ENCODE data around the gene PIGX. TPM values are rescaled to one million over a fixed set of nuclear protein-coding genes. Genes with fewer than 3 reads are reported as not detected.

Gene PIGX
- total RNA-seq, 1 donor from 2014 or later: 20.1 TPM

DNA sequence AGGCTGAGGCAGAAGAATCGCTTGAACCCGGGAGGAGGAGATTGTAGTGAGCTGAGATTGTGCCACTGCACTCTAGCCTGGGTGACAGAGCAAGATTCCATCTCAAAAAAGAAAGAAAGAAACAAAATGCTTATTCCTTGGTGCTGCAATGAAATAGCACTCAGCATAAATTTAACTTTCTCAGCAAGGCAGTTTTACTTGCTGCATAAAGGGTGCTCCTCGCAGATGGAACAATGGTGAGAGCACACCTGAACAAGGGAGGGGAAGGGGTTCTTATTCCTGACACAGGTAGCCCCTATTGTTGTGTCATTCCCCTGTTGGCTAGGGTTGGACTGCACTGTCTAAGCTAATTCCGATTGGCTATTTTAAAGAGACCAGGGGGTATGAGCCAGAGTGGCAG lies 44.6 kb downstream of the PIGX start:
- Mint-ChIP-seq H3K36me3 (ENCODE audit: unreplicated experiment) (peaks cover 23% of the 10 kb centered on the region), H3K9me3 (ENCODE audit: unreplicated experiment) (peaks cover 16% of the 10 kb centered on the region), H3K27me3 (ENCODE audit: unreplicated experiment) (peaks cover 2% of the 10 kb centered on the region), H3K4me1 (ENCODE audit: low read depth, unreplicated experiment) (peaks cover 9% of the 10 kb centered on the region), H3K27ac (ENCODE audit: unreplicated experiment) (no peak overlapping the region), H3K4me3 (ENCODE audit: unreplicated experiment) (no peak overlapping the region)
- TF ChIP-seq, protein P1, sequence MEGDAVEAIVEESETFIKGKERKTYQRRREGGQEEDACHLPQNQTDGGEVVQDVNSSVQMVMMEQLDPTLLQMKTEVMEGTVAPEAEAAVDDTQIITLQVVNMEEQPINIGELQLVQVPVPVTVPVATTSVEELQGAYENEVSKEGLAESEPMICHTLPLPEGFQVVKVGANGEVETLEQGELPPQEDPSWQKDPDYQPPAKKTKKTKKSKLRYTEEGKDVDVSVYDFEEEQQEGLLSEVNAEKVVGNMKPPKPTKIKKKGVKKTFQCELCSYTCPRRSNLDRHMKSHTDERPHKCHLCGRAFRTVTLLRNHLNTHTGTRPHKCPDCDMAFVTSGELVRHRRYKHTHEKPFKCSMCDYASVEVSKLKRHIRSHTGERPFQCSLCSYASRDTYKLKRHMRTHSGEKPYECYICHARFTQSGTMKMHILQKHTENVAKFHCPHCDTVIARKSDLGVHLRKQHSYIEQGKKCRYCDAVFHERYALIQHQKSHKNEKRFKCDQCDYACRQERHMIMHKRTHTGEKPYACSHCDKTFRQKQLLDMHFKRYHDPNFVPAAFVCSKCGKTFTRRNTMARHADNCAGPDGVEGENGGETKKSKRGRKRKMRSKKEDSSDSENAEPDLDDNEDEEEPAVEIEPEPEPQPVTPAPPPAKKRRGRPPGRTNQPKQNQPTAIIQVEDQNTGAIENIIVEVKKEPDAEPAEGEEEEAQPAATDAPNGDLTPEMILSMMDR (IDR thresholded peaks at IDR 0.05; ENCODE audit: partially characterized antibody, unreplicated experiment): no peak
- no peak for DNase-seq

DNA sequence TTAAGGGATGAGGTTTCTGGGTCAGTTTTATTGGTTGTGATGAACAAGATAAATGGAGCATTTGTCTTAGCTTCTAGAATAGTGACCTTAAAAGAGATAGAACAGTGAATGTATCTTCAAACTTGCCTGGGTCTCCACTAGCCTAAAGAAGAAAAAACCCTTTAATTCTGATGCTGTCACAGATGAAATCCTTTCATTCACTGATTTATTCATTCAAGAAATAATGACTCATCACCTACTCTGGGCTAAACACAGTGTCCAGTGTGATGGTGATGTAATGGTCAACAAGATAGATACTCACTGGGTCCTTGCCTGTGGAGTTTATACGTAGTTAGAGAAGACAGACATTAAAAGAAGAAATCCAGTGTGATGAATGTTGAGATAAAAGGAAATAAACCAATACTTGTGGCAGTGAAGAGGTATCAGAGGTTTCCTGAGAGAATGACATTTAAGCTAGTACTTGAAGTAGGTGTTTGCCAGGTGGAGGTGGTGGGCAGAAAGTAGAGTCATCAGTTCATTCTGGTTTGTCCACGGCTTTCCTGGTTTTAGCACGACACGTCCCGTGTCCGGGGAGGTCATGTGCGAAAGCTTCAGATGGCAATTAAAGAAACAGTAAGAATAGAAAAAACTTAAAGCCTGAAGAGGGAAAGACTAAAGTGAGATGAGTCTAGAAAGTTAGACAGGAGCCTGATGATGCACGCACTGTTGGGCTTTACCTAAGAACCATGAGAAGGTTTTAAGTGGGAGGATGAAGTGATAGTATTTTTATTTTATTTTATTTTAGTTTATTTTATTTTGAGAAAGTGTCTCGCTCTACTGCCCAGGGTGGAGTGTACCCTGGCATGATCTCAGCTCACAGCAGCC lies 45.9 kb downstream of the PIGX start:
- no peak overlapping the region for H3K27ac Mint-ChIP-seq (ENCODE audit: unreplicated experiment)

DNA sequence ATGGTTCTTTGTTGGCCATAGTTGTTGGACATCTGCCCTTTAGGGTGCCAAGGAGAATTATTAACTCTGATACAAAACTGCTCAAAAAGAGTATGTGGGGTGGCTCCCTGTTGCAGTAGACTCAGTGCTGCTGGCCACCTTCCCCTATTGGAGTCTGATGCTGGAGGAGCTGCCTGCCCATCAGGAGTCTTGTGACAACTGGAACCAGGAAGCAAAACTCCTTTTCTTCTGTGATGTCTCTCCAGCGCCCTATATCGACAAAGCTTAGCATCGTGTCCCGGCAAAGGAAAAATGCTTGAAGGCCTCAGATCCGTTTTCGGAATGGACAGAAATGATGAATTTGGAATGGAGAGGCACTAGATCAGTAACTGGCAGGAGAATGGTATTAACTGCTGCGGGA lies 51.0 kb downstream of the PIGX start:
- no peak overlapping the region for H3K27ac Mint-ChIP-seq (ENCODE audit: unreplicated experiment)
- DNase-seq: no peak
- peaks cover 4% of the 10 kb centered on the region for H3K27me3 Mint-ChIP-seq (ENCODE audit: unreplicated experiment)
- H3K4me1 Mint-ChIP-seq (ENCODE audit: low read depth, unreplicated experiment): no peaks in the 10 kb centered on the region
- peaks cover 12% of the 10 kb centered on the region for H3K9me3 Mint-ChIP-seq (ENCODE audit: unreplicated experiment)
- TF ChIP-seq, protein P1 (IDR thresholded peaks at IDR 0.05; ENCODE audit: partially characterized antibody, unreplicated experiment): no peak
- peaks cover 15% of the 10 kb centered on the region for H3K36me3 Mint-ChIP-seq (ENCODE audit: unreplicated experiment)
- no peak overlapping the region for H3K4me3 Mint-ChIP-seq (ENCODE audit: unreplicated experiment)

More for the DNA sequence above, 45.9 kb downstream of the PIGX start:
- H3K27me3 Mint-ChIP-seq (ENCODE audit: unreplicated experiment): peaks cover 2% of the 10 kb centered on the region
- TF ChIP-seq, protein P1 (IDR thresholded peaks at IDR 0.05; ENCODE audit: partially characterized antibody, unreplicated experiment): no peak
- peaks cover 22% of the 10 kb centered on the region for H3K9me3 Mint-ChIP-seq (ENCODE audit: unreplicated experiment)
- H3K4me3 Mint-ChIP-seq (ENCODE audit: unreplicated experiment): no peak overlapping the region
- peaks cover 29% of the 10 kb centered on the region for H3K36me3 Mint-ChIP-seq (ENCODE audit: unreplicated experiment)
- DNase-seq: no peak
- H3K4me1 Mint-ChIP-seq (ENCODE audit: low read depth, unreplicated experiment): peaks cover 9% of the 10 kb centered on the region

DNA sequence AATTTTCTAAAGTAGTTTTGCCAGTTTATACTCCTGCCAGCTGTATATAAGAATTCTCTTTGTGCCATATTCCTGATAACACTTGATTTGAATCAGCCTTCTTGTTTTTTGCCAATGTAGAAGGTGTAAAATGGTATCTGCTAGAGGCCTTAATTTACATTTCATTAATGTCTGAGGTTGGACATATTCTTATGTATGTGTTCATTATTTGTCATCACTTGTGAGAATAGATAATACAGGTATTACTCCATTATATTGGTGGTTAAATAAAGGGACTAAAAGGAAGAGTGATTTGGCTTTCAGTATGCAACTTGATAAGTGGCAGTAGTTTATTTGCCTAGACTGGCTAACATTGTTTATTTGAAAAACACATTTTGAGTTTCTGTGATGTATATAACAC lies 53.3 kb downstream of the PIGX start:
- no peak for DNase-seq
- Mint-ChIP-seq H3K4me1 (ENCODE audit: low read depth, unreplicated experiment) (no peaks in the 10 kb centered on the region), H3K4me3 (ENCODE audit: unreplicated experiment) (no peak overlapping the region), H3K9me3 (ENCODE audit: unreplicated experiment) (peaks cover 10% of the 10 kb centered on the region), H3K27ac (ENCODE audit: unreplicated experiment) (no peak overlapping the region), H3K36me3 (ENCODE audit: unreplicated experiment) (peaks cover 13% of the 10 kb centered on the region), H3K27me3 (ENCODE audit: unreplicated experiment) (peaks cover 3% of the 10 kb centered on the region)
- TF ChIP-seq, protein P1 (IDR thresholded peaks at IDR 0.05; ENCODE audit: partially characterized antibody, unreplicated experiment): no peak

DNA sequence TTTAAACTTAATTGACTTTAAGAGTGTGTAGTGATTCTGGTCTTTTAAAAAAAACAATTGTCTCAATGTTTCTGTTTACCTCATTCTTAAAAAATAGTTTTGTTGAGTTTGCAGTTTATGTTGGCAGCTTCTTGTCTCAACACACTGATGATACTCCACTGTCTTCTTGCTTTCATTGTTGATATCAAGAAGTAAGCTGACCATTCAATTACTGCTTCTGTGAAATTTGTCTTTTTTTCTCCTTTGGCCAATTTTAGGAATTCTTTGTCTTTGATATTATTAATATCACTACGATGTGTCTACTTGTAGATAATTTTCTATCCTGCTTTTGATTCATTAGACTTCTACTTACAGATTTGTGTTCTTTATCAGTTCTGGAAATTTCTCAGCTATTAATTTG lies 58.9 kb downstream of the PIGX start:
- TF ChIP-seq, protein P1 (IDR thresholded peaks at IDR 0.05; ENCODE audit: partially characterized antibody, unreplicated experiment): no peak
- H3K4me1 Mint-ChIP-seq (ENCODE audit: low read depth, unreplicated experiment): peaks cover 24% of the 10 kb centered on the region
- peaks cover 1% of the 10 kb centered on the region for H3K27me3 Mint-ChIP-seq (ENCODE audit: unreplicated experiment)
- H3K9me3 Mint-ChIP-seq (ENCODE audit: unreplicated experiment): peaks cover 3% of the 10 kb centered on the region
- no peak overlapping the region for H3K4me3 Mint-ChIP-seq (ENCODE audit: unreplicated experiment)
- peak overlapping the region; percentile 74 for H3K27ac Mint-ChIP-seq (ENCODE audit: unreplicated experiment)
- no peak for DNase-seq
- no peaks in the 10 kb centered on the region for H3K36me3 Mint-ChIP-seq (ENCODE audit: unreplicated experiment)

Data from glutamatergic neuron (in vitro differentiated cells).